Measurements from ENCODE around the gene MTHFD1L.

Gene MTHFD1L

DNA sequence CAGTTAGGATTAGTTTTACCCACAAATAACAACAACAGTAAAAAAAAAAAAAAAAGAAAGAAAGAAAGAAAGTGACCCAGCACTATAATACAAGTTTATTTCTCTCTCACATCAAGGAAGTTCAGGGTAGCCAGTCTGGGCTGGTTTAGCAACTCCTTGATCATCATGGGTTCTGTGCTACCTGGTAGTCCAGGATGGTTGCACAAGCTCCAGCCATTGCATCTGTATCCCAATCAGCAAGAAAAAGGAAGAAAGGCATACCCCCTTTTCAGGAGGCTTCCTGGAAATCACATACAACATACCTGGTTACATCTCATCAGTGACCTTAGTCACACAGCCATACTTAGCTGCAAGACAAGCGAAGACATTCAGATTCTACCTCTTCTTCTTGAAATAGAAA is 128.5 kb downstream of the MTHFD1L start:
- DNase-seq = no peak

DNA sequence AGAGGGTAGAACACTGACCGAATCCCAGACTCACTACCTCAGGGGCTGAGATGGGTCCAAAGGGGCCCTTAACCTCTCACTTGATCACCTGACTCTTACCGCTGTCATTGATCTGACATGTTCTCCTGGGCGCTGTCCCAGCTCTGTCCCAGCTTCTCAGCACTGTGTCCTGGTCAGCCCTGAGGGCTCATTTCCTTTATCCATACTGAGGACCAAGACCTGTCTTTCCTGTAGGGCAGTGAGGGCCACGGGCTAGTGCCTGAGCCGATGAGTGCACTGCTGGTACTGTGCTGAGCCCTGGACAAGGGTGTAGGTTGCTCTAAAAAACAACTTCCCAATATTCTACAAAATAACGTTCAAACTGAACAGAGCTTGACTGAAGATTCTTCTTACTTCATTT is 131.5 kb downstream of the MTHFD1L start:
- DNase-seq = no peak

GRCh38 chr6:150999107-150999506 is 133.6 kb downstream of the MTHFD1L start:
- no peak for DNase-seq

DNA sequence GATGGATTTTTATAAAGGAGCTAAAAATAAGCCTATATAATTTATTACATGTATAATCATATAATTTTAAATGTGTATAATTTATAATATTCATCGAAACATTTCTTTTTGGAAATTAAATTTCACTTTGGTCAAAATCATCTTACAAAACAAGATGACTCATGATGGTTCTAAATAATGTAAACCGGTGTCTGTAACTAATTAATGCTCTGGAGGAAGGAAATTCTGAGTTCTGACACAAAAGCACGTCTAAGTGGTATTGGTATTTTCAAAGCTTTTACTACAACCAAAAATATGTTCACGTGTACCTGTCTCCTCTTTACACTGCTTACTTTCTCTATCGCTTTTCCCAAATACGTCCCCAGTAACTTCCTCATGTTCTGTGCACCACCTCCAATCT is 134.1 kb downstream of the MTHFD1L start:
- DNase-seq = no peak

DNA sequence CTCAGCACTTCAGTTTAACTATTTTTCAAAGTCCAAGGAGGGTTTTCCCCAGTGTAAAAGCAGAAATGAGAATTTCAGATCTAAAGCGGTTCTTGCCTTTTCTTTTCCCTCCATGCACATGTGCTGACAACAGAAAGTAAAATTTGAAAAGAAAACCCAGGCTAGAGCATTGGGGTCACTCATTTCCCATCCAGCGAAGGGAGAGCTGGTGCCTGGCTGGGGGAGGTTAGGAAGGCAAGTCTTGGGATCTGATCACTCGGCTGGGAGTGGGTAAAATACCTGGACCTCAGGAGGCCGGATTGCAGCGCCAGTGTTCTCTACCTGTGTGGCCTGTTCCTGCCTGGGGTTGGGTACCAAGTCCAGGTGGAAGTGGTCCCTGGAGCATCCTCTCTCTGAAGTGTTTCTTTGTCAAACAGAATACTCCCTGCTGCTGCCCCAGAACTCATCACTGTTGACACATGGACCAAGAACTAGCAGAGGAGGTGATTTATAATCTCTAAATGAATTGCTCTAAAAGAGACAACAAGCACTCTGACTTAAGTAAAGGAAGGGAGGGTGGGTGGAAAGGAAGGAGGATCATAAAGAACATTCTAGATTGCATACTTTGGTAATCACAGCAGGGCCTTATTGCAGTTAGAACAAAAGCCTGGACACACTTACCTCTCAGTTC is 136.0 kb downstream of the MTHFD1L start:
- no peak for DNase-seq

DNA sequence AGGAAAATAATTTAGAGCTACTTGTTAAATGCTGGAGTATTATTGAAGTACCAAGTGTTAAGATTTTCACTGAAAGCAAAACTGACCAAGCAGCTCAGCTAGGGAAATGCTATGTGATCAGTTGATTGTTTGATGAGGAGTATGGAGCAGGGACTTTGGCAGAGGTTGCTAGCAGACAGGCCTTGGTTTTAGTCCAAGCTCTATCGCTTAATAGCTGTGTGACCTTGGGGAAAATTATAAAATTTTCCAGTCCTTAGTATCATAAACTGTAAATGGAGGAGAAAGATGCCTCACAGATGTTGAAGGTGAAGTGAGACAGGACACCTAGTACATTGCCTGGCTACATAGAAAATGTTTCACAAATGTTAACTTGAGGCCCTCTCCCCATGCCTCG is 136.6 kb downstream of the MTHFD1L start:
- DNase-seq = no peak

- no peak for DNase-seq
These were observed 137.0 kb downstream of the MTHFD1L start for GRCh38 chr6:151002491-151002935.

DNA sequence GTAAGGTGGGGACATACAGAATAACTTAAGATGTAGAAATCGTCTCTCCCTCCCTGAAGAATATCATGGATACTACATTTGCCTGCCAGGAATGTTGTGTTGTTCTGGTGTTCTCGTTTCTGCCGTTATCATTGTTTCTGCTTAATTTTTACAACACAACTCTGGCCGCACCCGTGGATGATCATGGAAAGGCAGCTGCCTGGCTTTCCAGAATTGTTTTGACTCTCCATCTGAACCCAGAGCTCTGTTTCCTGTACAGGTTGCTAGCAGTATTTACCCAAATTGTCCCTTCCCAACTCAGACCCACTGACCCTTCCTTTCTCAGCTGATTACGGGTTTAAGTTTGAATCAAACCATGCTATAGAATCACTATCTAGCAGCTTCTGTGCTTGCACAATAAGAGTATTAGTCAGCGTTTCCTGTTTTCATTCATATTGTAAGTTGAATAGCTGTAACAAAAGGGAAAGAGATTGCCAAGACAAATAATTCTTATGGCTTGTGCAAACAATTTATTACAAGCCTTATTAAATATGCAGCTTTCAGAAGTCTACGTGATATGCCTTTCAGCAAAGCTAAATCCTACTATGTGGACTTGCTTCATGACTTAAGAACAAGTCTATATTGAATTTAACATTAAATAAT is 139.0 kb downstream of the MTHFD1L start:
- no peak for DNase-seq

- DNase-seq = no peak
These were observed 139.7 kb downstream of the MTHFD1L start for GRCh38 chr6:151005164-151005563.

DNA sequence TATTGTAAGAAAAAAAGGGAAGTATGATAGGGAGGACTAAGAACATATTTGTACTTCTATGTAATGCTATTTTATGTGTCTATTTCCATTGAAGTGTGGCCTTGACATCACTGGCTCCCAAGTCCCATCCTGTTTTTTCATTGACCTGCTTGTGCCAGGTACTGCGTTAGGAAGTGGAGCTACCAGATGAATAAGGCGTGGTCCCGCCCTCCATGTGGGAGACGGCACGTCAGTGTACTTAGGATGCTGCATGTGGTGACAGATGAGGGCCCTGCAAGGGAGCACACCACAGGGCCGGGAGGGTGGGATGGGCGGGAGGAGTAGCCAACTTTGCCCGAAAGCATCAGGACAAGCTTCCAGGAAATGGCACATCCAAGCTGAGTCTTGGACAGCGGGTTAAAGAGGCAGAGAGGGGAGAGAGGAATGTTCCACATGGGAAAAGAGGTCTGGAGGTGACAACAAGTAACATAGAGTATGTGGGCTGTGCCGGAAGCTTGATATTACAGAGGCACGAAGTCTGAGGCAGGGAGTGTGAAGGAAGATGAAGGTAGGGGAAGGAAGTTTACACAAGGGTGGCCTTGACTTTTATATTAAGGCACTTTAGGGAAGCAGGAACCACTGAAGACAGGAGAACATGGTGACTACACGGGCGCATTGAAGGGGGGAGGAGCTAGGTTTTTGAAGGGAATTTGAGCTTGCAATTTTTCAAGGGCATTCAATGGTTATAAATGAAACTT is 140.6 kb downstream of the MTHFD1L start:
- no peak for DNase-seq

- no peak for DNase-seq
These were observed 141.6 kb downstream of the MTHFD1L start for GRCh38 chr6:151007076-151007475.

DNA sequence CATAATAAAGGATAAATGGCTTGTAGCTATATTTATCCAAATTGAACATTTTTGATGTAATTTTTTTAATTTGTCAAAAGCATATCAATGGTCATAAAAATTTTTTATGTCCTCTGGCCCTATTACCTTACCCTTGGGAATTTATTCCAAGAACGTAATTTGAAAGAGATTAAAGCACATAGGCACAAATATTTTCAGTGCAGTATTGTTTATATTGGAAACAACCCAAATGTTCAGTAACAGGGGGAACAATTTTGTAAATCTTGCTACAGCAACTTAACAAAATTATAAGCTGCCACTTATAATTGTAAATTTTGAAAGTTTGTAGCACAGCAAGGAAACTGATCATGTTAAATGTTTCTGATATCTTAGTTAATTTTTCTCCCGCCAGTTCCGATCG is 142.4 kb downstream of the MTHFD1L start:
- DNase-seq = no peak

DNA sequence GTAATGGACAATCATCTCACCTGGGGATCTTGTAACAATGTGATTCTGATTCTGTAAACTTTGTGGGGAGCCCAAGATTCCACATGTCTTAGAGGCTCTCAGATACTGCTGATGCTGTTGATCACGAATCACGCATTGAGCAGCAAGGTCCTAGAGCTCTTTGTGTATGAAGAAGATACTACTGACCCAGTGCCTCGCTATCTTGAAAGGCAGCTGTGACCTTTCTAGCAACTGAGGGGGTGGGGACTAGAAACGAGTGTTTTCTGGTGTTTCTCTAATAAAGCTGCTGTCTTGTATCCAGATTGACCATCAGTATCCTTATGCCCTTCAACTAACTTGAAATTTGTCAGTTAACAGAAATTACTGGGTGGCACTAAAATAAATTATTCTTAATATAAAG is 142.9 kb downstream of the MTHFD1L start:
- no peak for DNase-seq

DNA sequence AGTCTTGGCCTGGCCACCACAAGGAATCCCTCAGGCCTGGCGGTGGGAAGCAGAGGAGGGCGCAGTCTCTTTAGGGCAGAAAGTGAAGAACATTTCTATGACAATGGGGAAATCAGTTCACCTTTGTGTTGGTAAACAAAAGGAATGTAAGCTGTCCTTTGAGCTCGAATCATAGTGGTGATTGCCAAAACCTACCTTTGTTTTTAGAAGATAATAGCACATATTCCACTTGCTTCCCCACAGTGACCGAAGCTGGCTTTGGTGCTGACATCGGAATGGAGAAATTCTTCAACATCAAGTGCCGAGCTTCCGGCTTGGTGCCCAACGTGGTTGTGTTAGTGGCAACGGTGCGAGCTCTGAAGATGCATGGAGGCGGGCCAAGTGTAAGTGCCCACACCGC is 144.1 kb downstream of the MTHFD1L start:
- no peak for DNase-seq

DNA sequence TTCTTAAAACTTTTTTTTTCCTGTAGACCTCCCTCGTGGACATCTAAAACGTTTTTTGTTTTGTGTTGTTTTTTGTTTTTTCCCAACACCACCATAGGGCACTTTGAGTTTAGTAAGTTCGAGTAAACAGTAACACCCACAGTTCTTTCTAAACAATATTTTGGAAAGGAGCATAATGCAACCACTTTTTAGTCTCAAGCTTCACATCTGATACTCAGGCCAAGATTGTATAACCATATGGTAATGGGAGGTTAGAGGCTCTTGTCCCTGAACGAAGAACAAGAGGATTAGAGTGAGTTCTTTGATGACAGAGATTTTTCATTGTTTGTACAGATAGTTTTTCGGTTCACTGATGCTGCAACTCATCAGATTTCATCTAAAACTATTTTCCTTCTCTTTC is 144.6 kb downstream of the MTHFD1L start:
- DNase-seq = no peak

GRCh38 chr6:151012321-151013294 is 147.1 kb downstream of the MTHFD1L start:
- no peak for DNase-seq

DNA sequence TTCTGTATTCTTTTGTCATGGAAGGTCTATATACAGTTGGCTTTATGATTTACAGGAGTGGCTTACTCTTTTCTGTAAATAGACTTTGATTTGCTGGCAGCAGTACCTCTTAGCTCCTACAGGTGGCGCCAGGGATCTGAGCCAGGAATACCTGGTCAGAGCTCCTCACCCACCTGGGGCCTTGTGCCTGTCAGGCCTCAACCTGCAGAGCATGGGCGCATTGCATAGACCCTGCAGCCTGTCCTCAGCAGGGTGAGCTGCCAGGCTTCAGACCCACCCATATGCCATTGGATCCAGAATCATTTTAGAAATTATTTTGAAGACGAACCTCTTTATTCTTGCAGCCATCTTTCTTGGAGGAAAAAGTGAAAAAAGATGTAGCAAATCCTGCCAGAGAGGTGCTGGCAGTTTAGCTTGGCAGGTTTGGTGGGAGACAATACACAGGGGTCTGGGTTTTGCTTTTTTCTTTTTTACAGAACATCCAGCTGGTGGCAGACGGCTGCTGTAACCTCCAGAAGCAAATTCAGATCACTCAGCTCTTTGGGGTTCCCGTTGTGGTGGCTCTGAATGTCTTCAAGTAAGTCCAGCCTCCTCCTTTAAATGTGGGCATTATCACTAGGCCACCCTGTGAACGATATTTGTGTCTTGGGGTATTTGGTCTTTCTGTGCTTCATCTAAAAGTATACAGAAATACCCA is 149.1 kb downstream of the MTHFD1L start:
- DNase-seq = no peak

GRCh38 chr6:151015101-151015700 is 149.7 kb downstream of the MTHFD1L start:
- DNase-seq = no peak

DNA sequence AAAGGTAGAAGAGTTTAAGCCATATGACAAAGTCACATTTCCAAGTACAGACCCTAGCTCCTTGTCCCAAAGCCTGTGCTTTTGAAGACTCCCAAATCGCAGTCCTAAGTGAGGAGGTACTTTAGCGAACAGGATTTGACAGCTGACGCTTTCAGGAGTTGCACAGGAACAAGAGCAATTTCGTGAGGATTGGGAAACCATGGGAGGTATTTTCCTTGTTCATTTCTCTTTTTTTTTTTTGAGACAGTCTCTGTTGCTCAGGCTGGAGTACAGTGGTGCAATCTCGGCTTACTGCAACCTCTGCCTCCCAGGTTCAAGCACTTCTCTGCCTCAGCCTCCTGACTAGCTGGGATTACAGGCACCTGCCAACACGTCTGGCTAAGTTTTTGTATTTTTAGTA is 150.6 kb downstream of the MTHFD1L start:
- DNase-seq = no peak

- DNase-seq = no peak
These were observed 152.5 kb downstream of the MTHFD1L start for GRCh38 chr6:151018046-151018445.

DNA sequence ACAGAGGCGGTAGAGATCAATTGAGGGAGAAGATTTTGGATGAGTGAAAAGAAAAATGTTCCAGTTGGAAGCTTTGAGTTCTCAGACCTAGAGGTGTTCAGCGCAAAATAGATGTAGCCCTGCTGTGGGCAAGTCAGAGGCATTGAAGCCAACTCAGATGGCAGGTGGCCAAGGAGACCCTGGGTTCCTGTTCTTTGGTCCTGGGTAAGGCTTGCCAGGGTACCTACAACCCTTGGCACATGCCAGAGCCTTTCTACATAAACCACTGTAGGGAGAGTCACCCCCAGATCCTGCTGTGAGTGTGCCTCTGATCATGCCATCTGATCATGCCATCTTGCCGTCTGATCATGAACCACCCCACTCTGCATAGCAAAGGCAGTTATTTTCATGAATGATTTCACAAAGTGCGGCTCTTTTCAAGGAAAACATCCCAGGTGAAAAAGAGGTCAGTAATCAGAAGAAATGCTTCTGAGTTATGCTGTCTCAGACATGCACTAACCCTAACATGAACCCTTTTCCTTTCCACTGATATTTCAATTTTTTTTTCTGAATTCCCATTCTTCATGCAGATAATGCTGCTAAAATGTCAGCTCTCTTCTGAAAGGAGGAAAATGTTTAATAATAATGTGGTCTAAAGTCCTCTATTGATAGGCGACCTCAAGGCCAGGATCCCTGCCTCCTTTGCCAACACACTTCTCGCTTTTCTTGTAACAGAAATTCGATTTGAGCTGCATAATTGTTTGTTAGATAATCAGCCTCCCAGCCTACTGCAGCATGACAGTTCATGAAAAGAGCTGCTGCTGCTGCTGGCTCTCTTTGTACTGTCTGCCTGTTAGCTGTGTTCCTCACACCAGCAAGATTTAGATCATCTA is 153.6 kb downstream of the MTHFD1L start:
- no peak for DNase-seq
